ENCODE data around the gene PTPA.

DNA sequence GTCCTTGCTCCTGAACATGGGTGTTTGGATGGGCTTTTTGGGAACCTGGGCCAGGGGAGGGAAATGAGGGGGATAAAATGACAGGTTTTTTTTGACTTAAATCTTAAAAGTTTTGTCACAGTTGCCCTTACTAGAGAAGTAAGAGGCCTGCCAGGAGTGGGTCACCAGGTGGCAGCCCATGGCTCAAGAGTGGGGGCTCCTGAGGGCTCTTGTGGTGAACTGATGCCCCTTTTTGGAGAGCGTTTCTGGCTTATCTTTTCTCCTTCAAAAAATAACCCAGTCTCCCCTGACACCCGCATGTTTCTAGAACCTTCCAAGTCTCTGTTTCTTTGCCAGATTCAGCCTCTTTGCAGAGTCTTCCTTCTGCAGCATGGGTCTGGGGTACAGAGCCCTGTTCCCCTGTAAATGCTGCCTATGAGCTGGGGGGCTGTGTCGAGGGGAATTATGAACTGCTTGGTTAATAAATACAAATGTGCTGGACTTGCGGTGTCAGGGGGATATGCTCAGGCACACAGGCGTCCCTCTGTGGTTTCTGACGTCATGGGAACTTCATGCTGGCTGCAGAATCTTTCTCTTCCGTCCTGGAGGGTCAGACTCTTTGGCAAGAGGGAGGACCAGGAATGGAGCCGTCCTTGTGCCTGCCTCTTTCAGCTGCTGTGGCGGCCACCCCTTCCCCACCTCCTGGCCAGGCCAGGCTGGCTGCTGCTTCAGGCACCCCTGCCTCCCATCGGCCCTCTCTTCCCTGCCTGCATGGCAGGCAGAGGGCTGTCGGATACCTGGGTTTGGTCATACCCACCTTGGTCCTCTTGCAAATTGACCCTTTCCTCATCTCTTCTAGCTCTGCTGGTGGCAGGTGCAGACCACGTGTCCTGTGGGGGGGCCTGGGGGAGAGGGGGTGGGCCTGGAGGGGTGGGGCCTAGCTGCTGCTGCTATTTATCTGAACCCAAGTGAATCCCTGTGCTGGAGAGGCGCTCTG, 30.1 kb downstream of the PTPA start:
- TF ChIP-seq CREB5 (CRISPR knock-in tag; IDR thresholded peaks at IDR 0.05; ENCODE audit: low read depth), result no peak
- TF ChIP-seq RARB (CRISPR knock-in tag; IDR thresholded peaks at IDR 0.05), result no peak
- no peak for TF ChIP-seq CSRNP3 (CRISPR knock-in tag; IDR thresholded peaks at IDR 0.05)
- TF ChIP-seq, protein P1, sequence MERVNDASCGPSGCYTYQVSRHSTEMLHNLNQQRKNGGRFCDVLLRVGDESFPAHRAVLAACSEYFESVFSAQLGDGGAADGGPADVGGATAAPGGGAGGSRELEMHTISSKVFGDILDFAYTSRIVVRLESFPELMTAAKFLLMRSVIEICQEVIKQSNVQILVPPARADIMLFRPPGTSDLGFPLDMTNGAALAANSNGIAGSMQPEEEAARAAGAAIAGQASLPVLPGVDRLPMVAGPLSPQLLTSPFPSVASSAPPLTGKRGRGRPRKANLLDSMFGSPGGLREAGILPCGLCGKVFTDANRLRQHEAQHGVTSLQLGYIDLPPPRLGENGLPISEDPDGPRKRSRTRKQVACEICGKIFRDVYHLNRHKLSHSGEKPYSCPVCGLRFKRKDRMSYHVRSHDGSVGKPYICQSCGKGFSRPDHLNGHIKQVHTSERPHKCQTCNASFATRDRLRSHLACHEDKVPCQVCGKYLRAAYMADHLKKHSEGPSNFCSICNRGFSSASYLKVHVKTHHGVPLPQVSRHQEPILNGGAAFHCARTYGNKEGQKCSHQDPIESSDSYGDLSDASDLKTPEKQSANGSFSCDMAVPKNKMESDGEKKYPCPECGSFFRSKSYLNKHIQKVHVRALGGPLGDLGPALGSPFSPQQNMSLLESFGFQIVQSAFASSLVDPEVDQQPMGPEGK (CRISPR knock-in tag; IDR thresholded peaks at IDR 0.05; ENCODE audit: borderline replicate concordance), result no peak
- TF ChIP-seq BACH2 (CRISPR knock-in tag; IDR thresholded peaks at IDR 0.05; ENCODE audit: borderline replicate concordance), result no peak
- TF ChIP-seq SNAI2 (CRISPR knock-in tag; IDR thresholded peaks at IDR 0.05), result no peak
- TF ChIP-seq ZFP30 (CRISPR knock-in tag; IDR thresholded peaks at IDR 0.05), result no peak
- TF ChIP-seq, protein P2, sequence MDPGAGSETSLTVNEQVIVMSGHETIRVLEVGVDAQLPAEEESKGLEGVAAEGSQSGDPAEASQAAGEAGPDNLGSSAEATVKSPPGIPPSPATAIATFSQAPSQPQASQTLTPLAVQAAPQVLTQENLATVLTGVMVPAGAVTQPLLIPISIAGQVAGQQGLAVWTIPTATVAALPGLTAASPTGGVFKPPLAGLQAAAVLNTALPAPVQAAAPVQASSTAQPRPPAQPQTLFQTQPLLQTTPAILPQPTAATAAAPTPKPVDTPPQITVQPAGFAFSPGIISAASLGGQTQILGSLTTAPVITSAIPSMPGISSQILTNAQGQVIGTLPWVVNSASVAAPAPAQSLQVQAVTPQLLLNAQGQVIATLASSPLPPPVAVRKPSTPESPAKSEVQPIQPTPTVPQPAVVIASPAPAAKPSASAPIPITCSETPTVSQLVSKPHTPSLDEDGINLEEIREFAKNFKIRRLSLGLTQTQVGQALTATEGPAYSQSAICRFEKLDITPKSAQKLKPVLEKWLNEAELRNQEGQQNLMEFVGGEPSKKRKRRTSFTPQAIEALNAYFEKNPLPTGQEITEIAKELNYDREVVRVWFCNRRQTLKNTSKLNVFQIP (CRISPR knock-in tag; IDR thresholded peaks at IDR 0.05; ENCODE audit: borderline replicate concordance, low read depth), result no peak
- TF ChIP-seq ISL1 (CRISPR knock-in tag; IDR thresholded peaks at IDR 0.05), result 0 out of 2 replicates have a peak, but pooled peaks have one; percentile 7
- TF ChIP-seq ZFP3 (CRISPR knock-in tag; IDR thresholded peaks at IDR 0.05), result 0 out of 2 replicates have a peak, but pooled peaks have one; percentile 16
- no peak for TF ChIP-seq ZNF8 (CRISPR knock-in tag; IDR thresholded peaks at IDR 0.05)
- no peak for TF ChIP-seq GLIS3 (CRISPR knock-in tag; IDR thresholded peaks at IDR 0.05)

Data from SK-N-SH treated with all-trans-retinoic acid at 6 μM for 48 hours (cell line).